ENCODE measurements around the gene C2CD3.
"Not testable (repeated sequence)": the region's sequence is repeated elsewhere in the genome, so short reads cannot be mapped to it uniquely, and the experiment has no call there.

The C2CD3 gene

GRCh38 chr11:74120260-74121035 lies 50.4 kb downstream of the C2CD3 start:
- in situ Hi-C loops (cut with MboI; ENCODE audit: low sequenced_read_pairs) = not testable (repeated sequence)

GRCh38 chr11:74116719-74117118 lies 54.1 kb downstream of the C2CD3 start:
- in situ Hi-C loops (cut with MboI; ENCODE audit: low sequenced_read_pairs) = no loop called here

GRCh38 chr11:74112877-74113276 lies 57.9 kb downstream of the C2CD3 start:
- in situ Hi-C loops (cut with MboI; ENCODE audit: low sequenced_read_pairs) = no loop called here

DNA sequence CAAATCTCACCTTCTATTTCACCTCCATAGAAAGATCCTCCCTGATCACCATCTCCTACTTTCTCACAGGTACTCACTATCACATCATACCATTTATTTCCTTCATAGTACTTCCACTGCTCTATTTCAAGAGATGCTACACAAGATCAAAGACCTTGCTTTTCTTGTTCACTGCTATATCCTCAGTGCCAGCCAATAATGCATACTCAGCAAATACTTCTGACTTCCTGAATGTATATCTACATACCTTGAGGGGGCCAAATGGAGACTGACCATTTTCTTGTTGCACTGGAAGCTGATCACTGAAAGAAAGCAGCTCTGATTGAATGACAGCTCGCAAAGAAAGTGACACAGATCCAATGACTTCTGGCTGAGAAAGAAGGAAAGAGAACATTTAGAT lies 64.7 kb downstream of the C2CD3 start:
- in situ Hi-C loops (cut with MboI; ENCODE audit: low sequenced_read_pairs) = no loop called here

GRCh38 chr11:74102321-74102720 lies 68.5 kb downstream of the C2CD3 start:
- in situ Hi-C loops (cut with MboI; ENCODE audit: low sequenced_read_pairs) = no loop called here

- in situ Hi-C loops (cut with MboI; ENCODE audit: low sequenced_read_pairs) = no loop called here
These were observed 70.1 kb downstream of the C2CD3 start for GRCh38 chr11:74100735-74101134.

DNA sequence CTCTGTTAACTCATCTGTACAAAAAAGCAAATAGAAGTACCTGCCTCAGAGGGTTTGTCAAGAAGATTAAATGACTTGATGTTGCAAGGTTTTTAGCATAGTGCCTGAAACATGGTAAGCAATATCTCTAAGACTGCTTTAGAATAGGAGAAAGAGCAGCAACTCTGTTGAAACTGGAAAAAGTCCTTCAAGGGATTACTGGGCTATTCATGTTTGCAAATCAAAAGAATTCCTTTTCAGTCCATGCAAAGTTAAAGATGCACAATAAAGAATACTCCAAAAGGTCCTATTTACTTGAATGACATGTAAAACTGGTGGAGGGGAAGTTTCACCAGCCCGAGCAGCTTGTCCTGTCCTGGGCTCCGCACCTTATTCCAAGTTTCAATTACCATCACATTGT lies 70.6 kb downstream of the C2CD3 start:
- in situ Hi-C loops (cut with MboI; ENCODE audit: low sequenced_read_pairs) = no loop called here

- in situ Hi-C loops (cut with MboI; ENCODE audit: low sequenced_read_pairs) = no loop called here
These were observed 73.0 kb downstream of the C2CD3 start for GRCh38 chr11:74097686-74098237.

- in situ Hi-C loops (cut with MboI; ENCODE audit: low sequenced_read_pairs) = no loop called here
These were observed 76.4 kb downstream of the C2CD3 start for GRCh38 chr11:74094393-74094792.

- in situ Hi-C loops (cut with MboI; ENCODE audit: low sequenced_read_pairs) = no loop called here
These were observed 78.4 kb downstream of the C2CD3 start for GRCh38 chr11:74092425-74092824.

DNA sequence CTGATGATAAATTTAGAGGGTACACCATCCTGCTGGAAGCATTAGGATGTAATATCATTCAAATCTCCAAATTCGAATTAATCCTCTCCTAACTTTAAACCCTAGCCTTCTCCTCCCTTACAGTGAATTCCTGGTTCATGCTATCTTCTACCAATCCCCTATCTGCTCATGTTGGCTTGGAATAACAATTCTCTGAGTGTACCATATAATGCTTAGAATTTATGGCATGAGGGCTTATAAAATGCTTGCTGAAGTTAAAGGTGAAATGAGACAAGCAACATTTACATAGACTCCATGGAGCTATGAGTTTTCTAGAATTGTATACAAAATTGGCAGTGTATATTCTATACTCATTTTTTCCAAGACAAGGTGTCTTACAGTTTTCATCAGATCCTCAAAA lies 79.3 kb downstream of the C2CD3 start:
- in situ Hi-C loops (cut with MboI; ENCODE audit: low sequenced_read_pairs) = no loop called here

DNA sequence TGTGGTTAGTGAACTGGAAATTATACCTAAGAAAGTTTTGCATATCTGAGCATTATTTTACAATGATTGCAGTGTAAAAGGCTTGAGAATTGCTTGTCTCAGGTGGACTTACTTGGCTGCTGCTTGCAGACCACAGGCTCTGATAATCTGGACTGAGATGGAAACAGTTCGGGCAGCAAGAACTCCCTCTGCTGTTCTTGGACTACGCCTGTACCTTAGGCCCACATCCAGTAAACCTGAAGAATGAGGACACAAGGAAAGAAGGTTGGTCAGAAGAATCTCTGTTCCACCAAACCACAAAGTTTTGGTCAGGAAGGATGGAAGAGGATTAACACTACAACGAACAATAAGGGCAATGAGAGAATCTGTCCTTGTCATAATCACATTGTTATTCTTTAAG lies 80.1 kb downstream of the C2CD3 start:
- in situ Hi-C loops (cut with MboI; ENCODE audit: low sequenced_read_pairs) = no loop called here

DNA sequence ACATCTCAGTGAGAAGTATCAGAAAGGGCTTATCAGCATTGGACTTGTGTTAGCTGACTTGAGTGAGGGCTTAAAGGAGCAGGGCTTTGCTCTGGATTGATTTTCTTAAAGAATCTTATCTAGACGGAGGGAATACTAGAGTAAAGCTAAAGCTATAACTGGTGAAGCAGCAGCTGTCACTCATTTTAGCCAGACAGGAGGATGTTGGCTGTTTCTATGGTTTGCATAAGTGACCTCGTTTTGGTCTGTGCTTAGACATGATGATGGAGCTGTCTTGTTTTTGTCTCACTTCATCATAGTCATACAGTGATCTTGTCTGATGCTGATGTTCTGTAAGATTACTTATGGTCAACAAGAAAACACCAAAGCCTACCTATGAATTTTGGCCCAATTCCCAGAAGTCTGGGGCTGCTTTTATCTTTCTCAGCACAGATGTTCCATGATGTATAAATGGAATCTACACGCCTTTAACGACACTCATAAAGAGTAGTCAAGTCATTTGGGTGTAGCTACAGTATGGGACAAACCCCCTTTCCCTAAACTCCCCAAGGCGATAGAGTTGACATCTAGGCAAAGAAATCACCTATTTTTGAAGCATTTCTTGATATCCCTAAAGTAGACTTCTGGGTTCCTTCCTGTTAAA lies 84.4 kb downstream of the C2CD3 start:
- in situ Hi-C loops (cut with MboI; ENCODE audit: low sequenced_read_pairs) = no loop called here

- in situ Hi-C loops (cut with MboI; ENCODE audit: low sequenced_read_pairs) = no loop called here
These were observed 85.3 kb downstream of the C2CD3 start for GRCh38 chr11:74085542-74085892.

DNA sequence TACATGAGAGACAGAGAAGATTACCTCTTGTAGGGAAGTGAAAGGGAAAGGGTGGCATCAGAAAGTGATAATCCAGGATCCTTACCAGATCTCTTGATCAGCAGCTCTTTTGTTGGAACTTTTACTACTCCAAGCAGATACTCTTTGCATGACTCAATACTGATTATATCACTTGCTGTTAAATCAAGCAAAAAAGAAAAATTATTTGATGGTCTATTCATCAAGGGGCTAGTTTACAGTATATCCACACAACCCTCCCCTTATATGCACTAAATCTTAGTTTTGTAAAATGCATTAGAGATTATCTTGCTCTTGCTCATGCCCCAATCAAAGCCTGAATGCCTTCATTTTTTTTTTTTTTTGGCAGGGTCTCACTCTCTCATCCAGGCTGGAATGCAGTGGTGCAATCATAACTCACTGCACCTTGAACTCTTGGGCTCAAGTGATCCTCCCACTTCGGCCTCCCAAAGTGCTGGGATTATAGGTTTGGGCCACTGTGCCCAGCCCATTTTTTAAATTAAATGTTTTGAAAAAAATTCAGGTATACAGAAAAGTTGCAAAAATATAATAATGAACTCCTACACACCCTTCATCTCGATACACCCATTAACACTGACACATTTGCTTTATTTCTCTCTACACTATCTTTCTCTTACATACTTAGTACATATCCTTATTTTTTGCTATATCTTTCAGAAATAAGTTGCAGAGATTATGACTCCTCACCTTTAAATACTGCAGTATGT lies 85.8 kb downstream of the C2CD3 start:
- in situ Hi-C loops (cut with MboI; ENCODE audit: low sequenced_read_pairs) = no loop called here

GRCh38 chr11:74083927-74084326 lies 86.9 kb downstream of the C2CD3 start:
- in situ Hi-C loops (cut with MboI; ENCODE audit: low sequenced_read_pairs) = not testable (repeated sequence)

DNA sequence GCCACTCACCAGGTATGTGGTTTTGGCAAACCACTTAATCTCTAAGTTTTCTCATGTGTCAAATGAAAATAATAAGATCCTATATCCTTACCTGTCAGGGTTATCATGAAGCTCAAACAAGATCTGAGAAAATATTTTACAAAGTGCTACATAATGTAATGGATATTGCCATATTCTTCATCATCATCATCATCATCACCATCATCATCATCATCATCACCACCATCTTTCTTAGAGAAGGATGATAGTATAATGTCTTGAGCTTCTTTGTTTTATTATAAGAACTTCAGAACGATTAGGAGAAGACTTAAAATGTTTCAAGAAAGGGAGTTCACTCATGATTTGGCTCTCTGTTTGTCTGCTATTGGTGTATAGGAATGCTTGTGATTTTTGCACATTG lies 89.4 kb downstream of the C2CD3 start:
- in situ Hi-C loops (cut with MboI; ENCODE audit: low sequenced_read_pairs) = no loop called here

DNA sequence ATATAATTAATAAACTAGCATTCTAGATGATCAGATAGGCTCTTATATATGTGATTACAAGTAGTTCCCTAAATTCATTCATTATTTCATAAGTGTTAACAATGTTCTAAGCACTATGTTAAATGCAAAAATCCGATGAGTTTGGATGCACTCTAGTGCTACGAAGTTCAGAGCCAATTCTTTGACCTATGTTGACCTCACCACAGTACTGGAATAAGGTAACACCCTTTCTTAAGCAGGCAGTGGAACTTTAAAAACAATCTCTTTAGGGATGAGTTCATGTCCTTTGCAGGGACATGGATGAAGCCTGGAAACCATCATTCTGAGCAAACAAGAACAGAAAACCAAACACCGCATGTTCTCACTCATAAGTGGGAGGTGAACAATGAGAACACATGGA lies 93.6 kb downstream of the C2CD3 start:
- in situ Hi-C loops (cut with MboI; ENCODE audit: low sequenced_read_pairs) = no loop called here

DNA sequence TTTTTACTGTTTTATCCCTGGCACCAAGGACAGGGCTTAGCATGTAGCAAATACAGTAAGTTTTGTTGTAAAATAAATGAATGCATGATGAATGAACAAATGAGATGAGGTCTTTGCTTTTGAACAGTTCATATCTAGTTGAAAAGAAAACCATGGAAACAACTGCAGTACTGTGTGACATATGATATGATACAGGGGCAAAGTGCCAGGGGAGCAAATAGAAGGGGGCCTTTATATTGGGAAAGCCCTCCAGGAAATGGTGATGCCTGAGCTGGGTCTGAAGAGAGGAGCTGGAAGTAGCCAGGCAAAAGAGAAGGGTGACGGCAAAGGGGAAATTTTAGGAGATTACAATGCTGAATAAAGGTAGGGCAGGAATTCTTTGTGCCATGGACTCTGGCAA lies 98.1 kb downstream of the C2CD3 start:
- in situ Hi-C loops (cut with MboI; ENCODE audit: low sequenced_read_pairs) = no loop called here

GRCh38 chr11:74072286-74072685 lies 98.5 kb downstream of the C2CD3 start:
- in situ Hi-C loops (cut with MboI; ENCODE audit: low sequenced_read_pairs) = no loop called here

DNA sequence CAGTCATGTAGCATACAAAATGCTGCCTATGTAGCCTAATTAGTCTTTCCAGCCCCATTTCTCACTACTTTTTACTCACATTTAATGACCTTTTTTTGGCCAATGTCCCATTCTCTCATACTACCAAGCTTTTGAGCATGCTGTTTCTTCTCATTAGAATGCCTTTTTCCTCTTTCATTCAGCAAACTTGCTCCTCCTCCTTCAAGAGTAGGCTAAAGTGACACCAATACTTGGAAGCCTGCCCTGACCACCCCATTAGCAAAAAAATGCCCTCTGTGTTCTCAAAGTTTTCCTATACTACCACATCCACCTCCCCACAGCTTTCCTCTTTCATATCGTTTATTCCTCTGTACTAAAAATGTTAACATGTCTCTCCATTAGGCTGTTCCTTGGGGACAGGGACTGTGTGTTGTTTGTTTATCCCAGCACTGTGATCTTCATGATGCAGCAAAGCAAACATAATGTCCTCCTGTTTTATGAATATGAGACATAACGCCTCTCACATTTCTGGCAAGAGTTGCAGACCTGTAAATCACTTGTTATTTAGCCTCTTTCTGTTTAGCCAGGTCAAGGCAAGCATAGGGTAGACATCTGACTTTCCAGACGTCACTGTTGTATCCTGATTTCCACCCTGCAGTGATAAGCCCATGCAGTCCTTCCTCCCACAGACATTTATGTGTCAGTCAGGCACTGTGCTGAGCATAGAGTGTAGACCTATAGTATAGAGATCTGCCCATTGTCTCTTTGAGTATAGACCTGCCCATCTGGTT lies 99.9 kb downstream of the C2CD3 start:
- in situ Hi-C loops (cut with MboI; ENCODE audit: low sequenced_read_pairs) = no loop called here
